Activated naive CD4-positive, alpha-beta T cell treated with anti-CD3 and anti-CD28 coated beads, Interleukin-2, amount 50 U/mL, for 16 hours (primary cell): ENCODE data around the gene LRRC45.
"Not testable (repeated sequence)": the region's sequence is repeated elsewhere in the genome, so short reads cannot be mapped to it uniquely, and the experiment has no call there.

Source experiments
- DNase-seq: peaks from one replicate; pipeline ENCODE4 v3.0.0-alpha.2; 2020

LRRC45 gene

DNA sequence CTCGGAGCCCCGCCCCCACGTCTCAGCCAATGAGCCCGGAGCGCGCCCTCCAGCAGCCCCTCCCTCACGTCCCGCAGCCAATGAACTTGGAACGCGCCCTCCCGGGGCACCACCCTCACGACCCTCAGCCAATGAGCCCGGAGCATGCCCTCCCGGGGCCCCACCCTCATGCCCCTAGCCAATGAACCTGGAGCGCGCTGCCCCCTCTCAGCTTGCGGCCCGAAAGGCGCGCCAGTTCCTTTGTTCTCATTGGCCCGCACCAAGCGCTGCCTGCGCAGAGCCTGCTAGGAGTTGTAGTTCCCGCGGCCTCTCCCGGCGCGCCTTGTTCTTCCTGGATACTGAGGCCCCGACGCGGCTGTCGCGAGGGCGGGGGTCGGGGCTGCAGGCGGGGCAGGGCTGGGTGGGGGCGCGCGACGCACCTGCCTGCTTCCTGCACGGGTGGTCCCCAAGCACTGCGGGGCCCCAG, at the start of gene LRRC45:
Gene LRRC45, plus strand, starts transcription at position 325 of the 466 bp plus-strand sequence. CDS start 339 bp downstream, outside the sequence.
- peak; percentile 100 for DNase-seq

DNA sequence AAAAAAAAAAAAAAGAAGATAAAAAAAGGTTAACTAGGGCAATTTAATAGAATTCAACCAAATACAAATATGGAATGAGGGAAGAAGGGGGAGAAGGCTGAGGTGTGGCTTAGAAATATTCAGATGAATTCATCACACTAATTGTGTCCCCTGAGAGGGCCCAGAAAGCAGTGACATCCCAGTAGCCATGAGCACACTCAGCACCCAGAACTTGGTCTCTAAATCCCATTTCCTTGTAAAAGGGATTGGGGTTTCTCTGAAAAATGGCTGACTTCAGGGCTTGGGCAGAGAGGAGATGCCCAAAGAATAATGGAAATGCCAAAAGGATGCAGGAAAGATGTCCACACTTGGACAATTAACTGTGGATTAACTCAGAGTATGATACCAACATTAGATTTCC, 49.7 kb upstream of the LRRC45 start:
- DNase-seq, result no peak

DNA sequence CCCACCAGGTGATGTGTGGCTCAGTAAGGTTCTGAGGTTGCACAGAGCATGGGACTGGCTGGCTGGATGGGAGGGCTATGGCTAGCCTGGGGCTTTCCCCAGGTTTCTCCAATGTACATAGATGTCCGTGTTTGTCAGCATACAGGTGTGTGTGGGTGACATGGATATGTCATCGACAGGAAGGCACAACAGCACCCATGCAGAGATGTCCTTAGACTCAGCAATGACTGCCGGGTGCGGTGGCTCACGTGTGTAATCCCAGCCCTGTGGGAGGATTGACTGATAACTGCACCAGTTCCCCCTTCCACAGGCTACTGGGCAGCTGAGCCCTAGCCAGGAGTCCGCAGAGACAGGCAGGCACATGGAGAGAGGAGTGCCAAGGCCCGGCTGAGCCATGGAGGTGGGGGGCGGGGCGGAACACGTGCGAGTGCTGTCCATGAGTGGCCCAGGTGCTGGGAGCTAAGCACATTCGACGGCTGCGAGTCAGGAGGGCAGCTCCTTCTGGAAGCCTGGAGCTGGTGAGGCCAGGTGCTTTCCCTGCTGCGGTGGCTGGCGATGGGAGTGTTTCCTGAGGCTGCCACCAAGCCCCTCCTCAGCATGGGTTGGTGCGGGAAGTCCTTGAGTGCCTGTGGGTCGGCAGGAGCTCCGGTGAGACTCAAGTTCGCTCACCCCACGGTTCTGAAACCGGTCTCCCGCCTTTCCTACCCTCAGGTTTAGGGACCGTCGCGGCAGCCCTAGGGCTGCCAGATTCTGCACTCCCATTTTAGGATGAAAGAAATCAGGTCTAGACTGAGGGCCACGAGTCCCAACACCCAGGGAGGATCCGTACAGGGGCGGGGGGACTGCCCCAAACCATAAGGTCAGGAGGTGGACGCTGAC, 46.5 kb upstream of the LRRC45 start:
- DNase-seq, result peak; percentile 47

DNA sequence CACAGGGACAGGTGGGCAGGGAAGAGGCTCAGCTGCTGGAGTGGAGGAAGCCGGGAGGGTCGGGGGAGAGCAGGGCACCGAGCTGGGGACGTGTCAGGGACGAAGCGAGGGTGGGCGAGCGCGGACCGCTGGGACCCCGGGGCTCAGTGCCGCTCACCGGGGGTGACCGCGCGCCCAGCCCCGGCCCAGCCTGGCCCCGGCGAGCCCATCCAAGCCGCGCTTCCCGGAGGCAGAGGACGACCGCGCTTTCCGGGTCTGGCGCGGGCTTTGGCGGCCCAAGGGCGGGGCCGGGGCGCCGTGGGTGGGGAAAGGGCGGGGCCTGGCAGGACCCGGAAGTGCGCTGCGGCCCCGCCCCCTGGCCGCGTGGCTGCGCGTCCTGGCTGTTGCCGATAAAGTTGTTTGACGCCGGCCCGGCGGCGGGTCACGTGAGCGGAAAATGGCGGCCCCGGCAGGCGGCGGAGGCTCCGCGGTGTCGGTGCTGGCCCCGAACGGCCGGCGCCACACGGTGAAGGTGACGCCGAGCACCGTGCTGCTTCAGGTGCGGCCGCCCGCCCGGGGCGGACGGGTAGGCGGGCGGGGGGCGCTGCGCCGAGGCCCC, 45.8 kb upstream of the LRRC45 start, which contains the start of gene ASPSCR1:
Gene ASPSCR1, plus strand, starts transcription at position 419 of the 598 bp plus-strand sequence. Its CDS starts 18 bp downstream, at position 437.
- peak; percentile 90 for DNase-seq

DNA sequence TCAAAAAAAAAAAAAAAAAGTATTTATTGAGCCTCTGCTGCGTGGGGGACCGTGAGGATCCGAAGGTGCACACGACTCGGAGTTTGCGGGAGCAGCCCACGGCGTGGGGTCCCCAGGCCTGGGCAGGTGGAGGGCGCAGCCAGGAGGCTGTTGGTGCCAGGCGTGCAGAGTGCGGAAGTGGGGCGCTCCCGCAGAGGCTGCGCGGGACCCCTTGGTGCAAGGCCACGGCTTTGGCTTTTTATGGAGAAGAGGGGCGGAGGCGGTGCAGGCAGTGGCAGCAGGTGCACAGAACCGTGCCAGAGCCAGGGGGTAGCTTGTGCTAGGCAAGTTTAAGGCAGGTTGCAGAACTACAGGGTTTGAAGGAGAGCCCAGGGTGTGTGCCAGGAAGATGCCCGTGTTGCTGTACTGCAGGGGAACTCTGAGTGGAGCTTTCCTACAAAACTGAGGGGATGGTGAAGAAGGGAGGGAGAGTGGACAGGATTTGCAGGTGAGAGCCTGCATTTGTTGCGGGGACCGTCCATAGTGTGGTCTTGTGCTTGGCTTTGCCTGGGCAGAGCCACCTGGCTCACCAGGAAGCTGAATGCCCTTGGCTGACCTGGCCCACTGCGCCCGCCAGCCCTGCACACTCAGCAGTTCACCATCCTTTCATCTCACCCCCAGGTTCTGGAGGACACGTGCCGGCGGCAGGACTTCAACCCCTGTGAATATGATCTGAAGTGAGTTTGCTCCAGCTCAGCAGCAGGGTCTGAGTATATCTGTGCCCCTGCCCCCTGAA, 44.4 kb upstream of the LRRC45 start:
- no peak for DNase-seq

DNA sequence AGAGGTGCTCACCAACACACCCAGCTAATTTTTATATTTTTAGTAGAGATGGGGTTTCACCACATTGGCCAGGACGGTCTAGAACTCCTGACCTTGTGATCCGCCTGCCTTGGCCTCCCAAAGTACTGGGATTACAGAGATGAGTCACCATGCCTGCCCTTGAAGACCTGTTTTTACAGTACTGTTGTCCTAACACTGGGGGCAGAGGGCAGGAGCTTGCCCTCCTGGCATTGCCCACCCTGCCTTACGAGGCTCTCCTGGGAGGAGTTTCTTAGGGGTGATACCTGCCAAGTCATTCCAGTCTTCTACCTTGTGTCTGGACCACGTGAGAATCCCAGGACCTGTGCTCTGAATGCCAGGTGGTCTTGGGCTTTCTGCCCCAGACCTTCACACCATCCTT, 43.0 kb upstream of the LRRC45 start:
- DNase-seq, result no peak

DNA sequence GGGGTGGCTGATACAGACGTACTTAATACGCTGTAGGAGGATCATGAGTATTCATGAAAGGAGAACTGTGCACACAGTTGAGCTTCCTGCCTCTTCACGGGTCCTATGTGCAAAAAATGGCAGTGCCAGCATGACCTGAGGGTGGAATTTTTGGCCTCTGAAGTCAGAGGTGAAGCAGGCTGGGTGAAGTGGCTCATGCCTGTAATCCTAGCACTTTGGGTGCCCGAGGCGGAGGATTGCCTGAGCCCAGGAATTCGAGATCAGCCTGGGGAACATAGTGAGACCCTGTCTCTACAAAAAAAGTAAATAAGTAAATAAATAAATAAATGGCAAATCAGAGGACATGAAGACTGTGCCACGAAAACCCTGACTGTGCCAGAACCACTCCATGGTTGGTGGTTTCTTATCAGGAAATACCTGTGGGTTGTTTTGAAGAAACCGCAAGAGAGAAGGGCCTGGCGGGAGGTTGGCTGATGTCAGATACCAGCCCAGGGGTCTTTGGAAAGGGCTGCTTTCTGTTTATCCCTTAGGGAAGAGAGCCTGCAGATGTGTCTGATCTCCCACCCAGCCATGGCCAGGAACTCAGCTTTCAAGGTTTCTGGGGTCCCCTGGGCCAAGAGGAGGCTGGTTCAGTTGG, 42.3 kb upstream of the LRRC45 start:
- no peak for DNase-seq

DNA sequence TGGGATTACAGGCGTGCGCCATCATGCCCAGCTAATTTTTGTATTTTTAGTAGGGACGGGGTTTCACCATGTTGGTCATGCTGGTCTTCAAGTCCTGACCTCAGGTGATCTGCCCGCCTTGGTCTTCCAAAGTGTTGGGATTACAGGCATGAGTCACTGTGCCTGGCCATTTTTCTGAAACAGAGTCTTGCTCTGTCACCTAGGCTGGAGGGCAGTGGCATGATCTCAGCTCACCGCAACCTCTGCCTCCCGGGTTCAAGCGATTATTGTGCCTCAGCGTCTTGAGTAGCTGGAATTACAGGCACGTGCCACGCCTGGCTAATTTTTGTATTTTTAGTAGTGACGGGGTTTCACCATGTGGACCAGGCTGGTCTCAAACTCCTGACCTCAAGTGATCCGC, 41.6 kb upstream of the LRRC45 start:
- DNase-seq, result not testable (repeated sequence)

DNA sequence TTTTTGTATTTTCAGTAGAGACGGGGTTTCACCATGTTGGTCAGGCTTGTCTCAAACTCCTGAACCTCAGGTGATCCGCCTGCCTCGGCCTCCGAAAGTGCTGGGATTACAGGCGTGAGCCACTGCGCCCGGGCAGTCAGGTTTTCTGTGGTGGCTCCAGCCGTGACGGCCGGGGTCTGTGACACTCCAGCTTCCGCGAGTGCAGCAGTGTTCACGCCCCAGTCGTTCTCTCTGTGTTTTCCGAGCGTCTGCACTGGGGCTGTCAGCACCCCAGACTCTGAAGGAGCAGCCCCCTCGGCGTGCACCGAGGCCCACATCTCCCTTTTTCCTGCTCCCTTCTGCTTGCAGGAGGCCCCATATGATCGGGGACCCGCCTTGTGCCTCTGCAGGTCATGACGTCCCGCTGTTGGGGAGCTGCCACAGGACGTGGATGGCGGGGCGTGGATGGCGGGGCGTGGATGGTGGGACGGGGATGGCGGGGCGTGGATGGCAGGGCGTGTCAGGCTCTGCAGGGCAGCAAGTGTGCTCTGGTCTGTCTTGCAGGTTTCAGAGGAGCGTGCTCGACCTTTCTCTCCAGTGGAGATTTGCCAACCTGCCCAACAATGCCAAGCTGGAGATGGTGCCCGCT, 40.0 kb upstream of the LRRC45 start:
- no peak for DNase-seq

DNA sequence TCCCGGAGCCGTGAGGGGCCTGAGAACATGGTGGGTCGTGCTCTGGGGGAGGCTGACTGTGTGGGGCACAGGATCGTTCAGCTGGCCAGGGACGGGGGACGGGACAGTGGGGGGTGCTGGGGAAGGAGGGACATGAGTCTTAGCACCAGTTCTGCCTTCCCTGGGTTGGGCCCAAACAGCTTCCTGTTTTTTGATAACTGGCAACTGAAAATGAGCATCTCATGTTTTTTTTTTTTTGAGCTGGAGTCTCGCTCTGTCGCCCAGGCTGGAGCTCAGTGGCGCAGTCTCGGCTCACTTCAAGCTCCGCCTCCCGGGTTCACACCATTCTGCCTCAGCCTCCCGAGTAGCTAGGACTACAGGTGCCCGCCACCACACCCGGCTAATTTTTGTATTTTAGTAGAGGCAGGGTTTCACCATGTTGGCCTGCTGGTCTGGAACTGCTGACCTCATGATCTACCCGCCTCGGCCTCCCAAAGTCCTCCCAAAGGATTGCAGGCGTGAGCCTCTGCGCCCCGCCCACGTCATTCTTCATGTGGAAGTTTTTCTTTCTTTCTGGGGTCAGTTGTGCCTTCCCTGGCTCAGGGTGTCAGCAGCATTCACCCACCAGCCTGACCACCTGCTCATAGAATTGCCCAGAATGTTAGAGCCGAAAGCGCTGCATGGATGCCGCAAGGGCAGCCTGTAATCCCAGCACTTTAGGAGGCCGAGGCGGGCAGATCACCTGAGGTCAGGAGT, 39.3 kb upstream of the LRRC45 start:
- no peak for DNase-seq

DNA sequence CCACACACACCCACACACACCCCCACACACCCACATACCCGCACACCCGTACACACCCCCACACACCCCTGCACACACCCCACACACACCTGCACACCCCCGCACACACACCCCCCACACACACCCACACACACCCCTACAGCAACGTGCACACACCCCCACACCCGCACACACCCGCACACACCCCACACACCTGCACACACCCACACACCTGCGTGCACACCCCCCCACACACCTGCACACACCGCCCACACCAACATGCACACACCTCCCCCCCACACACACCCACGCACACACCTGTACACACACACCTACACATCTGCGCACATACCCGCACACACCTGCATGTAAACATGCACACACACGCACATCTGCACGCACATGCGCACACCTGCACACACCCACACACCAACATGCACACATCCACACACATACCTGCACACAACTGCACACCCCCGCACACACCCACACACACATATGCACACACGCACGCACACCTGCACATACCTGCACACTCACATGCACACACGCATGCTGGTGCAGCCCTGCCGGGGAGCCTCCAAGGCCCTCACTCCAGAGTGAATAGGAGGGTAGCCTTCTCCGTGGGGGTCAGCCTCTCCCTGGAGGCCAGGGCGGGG, 38.2 kb upstream of the LRRC45 start:
- no peak for DNase-seq

DNA sequence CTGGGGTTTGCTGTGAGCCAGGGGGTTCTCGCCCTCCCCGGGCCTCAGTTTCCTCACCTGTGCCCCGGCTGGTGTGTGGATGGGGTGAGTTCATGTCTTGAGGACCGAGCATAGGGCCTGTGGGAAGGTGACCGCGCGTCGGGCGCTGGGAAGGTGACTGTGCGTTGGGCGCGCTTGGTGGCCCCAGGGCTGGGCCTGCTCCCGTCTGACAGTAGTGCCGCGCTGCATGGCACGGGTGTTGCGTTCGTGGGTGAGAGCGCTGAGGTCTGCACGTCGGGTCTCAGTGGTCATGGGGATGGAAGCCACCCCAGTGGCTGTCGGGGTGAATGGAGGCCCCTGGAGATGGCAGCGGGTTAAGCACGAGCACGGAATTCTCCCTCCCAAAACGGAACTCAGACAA, 36.5 kb upstream of the LRRC45 start:
- no peak for DNase-seq

DNA sequence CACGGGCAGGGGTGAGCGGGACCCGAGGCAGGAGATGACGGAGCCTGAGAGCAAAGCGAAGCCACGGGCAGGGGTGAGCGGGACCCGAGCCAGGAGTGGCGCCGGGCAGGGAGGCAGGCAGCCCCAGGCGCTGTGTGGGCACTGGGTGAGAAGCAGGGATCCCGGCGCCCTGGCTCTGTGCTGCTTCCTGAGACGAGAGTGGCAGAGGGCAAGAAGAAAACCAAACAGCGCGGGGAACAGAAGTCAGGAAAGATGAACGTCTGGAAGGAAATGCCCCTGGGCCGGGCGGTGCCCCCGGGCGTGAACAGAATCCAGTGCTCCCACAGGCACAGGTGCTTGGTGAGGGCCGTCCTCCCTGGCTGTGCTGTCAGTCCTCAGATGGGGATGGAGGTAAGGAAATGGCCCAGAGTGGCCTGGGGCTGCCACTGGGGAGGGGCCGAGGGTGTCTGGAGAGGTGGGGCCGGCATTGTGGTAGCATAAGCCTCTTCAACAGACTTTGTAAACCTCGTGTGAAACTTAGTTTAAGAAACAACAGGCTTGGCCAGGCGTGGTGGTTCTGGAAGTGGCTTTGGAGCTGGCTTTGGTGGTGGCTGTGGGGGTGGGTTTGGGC, 35.8 kb upstream of the LRRC45 start:
- DNase-seq, result no peak

DNA sequence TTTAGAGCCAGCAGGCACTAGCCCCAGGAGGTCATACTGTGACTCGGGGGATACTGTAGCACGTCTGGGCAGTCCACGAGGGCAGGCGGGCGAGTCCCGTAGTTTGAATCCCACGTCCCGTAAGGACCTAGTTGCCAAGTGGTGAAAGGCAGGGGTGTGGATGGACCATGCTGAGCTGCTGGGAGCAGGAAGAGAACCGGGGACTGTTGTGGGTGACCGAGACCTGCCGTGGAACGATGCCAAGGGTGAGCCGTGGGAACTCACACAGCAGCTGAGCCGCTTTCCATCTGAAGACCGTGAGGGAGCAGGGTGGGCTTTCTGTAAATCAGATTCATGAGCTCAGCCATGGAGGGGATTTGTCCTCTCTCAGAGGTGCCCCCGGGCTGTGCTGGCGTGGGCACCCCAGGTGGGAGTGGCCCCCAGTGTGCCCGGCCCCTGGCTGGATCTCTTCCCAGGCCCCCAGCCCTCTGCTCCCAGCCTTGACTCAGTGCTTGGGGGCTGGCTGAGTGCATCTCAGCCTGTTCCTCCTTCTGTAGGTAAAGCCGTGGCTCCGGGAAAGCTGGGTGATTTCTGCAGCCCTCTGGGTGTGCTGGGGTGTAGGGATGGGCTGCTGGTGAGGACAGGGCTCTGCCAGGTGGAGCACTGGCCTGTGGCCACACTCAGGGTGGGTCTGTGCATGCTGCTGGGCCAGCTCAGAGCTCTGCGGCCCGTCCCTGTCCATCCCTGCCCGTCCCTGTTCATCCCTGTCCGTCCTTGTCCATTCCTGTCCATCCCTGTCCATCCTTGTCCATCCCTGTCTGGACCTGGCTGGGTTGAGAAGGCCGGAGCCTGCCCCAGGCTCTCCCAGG, 32.0 kb upstream of the LRRC45 start:
- DNase-seq, result no peak

DNA sequence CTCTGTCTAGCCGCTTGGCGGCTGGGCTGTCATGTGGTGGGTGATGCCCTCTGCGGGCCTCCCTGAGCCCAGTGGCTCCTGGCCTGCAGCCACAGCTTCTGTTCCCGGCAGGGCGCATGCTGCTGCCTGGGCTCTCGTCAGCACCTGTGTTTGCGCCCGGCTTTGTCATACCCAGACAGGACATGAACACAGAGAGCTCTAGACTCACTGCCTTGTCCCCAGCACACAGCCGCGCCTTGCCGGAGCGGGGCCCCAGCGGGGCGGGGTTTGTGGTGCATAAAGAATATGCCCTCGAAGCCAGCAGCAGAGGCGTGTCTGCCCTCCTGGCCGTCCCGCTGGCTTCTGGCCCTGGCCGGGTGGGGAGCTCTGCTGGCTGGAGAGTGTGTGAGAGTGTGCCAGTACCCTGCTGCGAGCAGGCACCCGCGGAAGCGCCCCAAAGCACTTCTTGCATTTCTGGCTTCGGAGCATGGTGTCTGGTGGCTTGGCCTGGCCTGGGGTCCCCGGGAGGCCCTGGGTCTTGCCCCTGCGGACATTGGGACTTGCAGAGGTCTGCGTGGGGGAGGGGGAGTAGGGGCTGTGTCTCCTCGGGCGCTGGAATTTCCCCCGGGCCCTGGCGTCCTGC, 31.3 kb upstream of the LRRC45 start:
- DNase-seq, result no peak

DNA sequence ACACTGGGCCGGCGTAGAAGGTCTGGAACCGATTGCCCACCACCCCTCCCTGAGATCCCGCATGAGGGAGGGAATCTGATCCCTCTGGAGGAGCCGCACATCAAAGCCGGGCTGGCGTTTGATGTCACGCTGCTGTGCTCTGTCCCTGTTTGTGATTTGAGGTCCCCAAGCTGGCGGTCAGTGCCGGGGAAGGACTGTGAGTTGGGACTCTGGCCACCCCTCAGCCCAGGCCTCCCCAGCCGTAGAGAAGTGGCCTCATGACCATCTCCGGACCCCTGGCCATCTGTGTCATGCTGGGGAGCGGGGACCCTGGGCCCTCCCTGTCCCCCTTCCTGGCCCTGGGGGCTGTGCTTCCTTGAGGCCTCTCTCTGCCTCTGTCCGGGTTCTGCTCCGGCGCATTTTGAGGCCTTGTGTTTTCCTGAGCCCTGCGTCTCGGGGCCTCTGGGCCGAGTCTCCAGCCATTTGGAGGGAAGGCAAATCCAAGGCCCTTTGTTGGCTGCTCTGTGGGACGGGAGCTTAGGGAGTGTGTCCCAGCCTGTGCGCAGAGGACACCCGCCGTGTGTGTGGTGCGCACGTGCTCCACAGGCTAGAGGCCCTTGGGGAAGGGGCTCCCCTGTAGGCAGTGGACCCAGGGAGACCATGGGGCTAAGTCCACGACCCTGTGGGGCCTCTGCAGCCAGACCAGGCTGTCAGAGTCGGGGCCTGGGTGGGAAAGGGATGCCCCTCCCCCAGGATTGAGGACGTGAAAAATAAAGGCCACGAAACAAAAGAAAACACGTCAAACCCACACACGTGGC, 30.6 kb upstream of the LRRC45 start:
- no peak for DNase-seq

DNA sequence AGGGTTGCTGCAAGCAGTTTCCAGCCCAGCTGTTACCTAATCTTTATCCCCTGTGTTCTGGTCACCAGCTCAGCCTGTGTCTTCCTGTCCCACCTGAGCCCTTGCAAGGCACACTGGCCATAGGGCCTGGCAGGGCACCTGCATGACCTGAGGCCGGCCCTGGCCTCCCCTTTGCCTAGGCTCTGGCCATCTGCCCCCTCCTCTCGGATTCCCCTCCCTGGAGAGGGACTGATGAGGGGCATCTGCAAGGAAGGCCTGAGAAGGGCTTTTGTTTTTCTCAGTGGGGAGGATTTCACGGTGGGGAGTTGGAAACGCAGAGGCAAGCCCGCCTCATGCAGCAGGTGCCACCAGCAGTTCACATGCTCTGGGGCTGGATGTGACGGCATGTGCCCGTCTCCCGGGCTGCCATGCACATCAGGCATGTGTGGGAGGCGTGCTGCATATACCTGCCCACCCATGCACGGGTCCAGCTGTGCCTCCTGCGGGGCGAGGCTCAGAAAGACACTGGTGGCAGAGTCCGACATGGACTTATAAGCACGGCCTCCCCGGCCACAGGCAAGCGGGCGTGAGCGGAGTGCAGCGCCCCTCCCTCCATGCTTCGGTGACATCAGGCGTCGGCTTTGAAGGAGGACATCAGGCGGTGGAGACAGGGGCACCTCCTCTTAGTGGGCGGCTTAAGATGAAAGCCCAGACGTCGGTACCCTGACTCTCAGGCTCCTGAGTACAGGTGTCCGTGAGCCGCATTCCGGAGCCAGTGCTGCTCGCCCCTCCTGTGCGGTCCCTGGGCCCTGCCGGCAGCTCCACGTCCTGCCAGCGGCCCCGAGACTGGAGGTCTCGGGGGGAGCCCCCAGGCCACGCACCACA, 29.1 kb upstream of the LRRC45 start:
- DNase-seq, result no peak
